ENCODE data around the gene NCOR1. TPM values are rescaled to one million over a fixed set of nuclear protein-coding genes. Genes with fewer than 3 reads are reported as not detected.

NCOR1 gene
- total RNA-seq, 4 donors from 2014 or later: 321 to 561 (median 467) TPM

GRCh38 chr17:16050844-16051243 is 164.5 kb downstream of the NCOR1 start:
- peaks cover 0 to 90% (median 0%) of the 10 kb centered on the region in 3 donors for H3K36me3 ChIP-seq
- no peak for TF ChIP-seq CTCF (IDR thresholded peaks at IDR 0.05)
- TF ChIP-seq POLR2A (IDR thresholded peaks at IDR 0.05): no peak
- no peak overlapping the region for H3K27ac ChIP-seq
- H3K27me3 ChIP-seq: no peaks in the 10 kb centered on the region
- no peak overlapping the region for H3K4me3 ChIP-seq
- no peaks in the 10 kb centered on the region for H3K9me3 ChIP-seq
- no peaks in the 10 kb centered on the region for H3K4me1 ChIP-seq
- no peak for DNase-seq

GRCh38 chr17:16048811-16049449 is 166.4 kb downstream of the NCOR1 start:
- Histone ChIP-seq H3K9me3 (no peaks in the 10 kb centered on the region), H3K27ac (no peak overlapping the region), H3K36me3 (peaks cover 0 to 90% (median 0%) of the 10 kb centered on the region in 3 donors), H3K4me3 (no peak overlapping the region), H3K4me1 (no peaks in the 10 kb centered on the region), H3K27me3 (no peaks in the 10 kb centered on the region)
- TF ChIP-seq CTCF (IDR thresholded peaks at IDR 0.05) (no peak), POLR2A (IDR thresholded peaks at IDR 0.05) (no peak)
- no peak for DNase-seq

GRCh38 chr17:16046966-16047365 is 168.4 kb downstream of the NCOR1 start:
- Histone ChIP-seq H3K36me3 (peaks cover 0 to 94% (median 0%) of the 10 kb centered on the region in 3 donors), H3K9me3 (no peaks in the 10 kb centered on the region), H3K4me3 (no peak overlapping the region), H3K27me3 (no peaks in the 10 kb centered on the region), H3K4me1 (no peaks in the 10 kb centered on the region), H3K27ac (no peak overlapping the region)
- DNase-seq: no peak
- TF ChIP-seq CTCF (IDR thresholded peaks at IDR 0.05): no peak
- no peak for TF ChIP-seq POLR2A (IDR thresholded peaks at IDR 0.05)

GRCh38 chr17:16044487-16044886 is 170.8 kb downstream of the NCOR1 start:
- no peaks in the 10 kb centered on the region for H3K27me3 ChIP-seq
- H3K36me3 ChIP-seq: peaks cover 0 to 88% (median 0%) of the 10 kb centered on the region in 3 donors
- DNase-seq: no peak
- no peaks in the 10 kb centered on the region for H3K4me1 ChIP-seq
- no peak overlapping the region for H3K4me3 ChIP-seq
- no peak for TF ChIP-seq CTCF (IDR thresholded peaks at IDR 0.05)
- no peak for TF ChIP-seq POLR2A (IDR thresholded peaks at IDR 0.05)
- no peak overlapping the region for H3K27ac ChIP-seq
- no peaks in the 10 kb centered on the region for H3K9me3 ChIP-seq

- no peaks in the 10 kb centered on the region for H3K9me3 ChIP-seq
- H3K4me1 ChIP-seq: no peaks in the 10 kb centered on the region
- TF ChIP-seq CTCF (IDR thresholded peaks at IDR 0.05) (no peak), POLR2A (IDR thresholded peaks at IDR 0.05) (no peak)
- H3K36me3 ChIP-seq: peaks cover 0 to 87% (median 0%) of the 10 kb centered on the region in 3 donors
- no peak overlapping the region for H3K27ac ChIP-seq
- no peak overlapping the region for H3K4me3 ChIP-seq
- H3K27me3 ChIP-seq: no peaks in the 10 kb centered on the region
- no peak for DNase-seq
These were observed 174.6 kb downstream of the NCOR1 start for GRCh38 chr17:16040710-16041251.
